ENCODE data around the gene GRIK5. TPM values are rescaled to one million over a fixed set of nuclear protein-coding genes. Genes with fewer than 3 reads are reported as not detected.

GRIK5 gene
- total and polyA plus RNA-seq, 2 of the 8 experiments (the other 6 are each of a cell fraction or from before 2014, with no cell fraction given), result 17.8 to 42.9 TPM

GRCh38 chr19:42115705-42116104 is 45.7 kb upstream of the GRIK5 start (continued):
- no peak for TF ChIP-seq EZH2 (IDR thresholded peaks at IDR 0.05; ENCODE audit: low read depth, low read length, severe bottlenecking)
